Ascending aorta (tissue), 2 donors: ENCODE data around the gene RPLP2. TPM values are rescaled to one million over a fixed set of nuclear protein-coding genes. Genes with fewer than 3 reads are reported as not detected.

ENCODE experiments used
- DNase-seq, 2 donors: peaks; one replicate each; pipeline ENCODE4 v3.0.0-alpha.2; 2019; ENCODE audit warnings: low spot score in 2 of 2
- H3K27ac ChIP-seq, 2 donors: fragments of 200-600 bp; sonication (generic); one replicate each; pipeline ENCODE4 v1.5.1; 2016 to 2017; ENCODE audit warnings: mild to moderate bottlenecking in 1 of 2
- H3K27me3 ChIP-seq: fragments of 200-600 bp; sonication (generic); one replicate; pipeline ENCODE4 v1.5.1; 2017
- H3K36me3 ChIP-seq, 2 donors: fragments of 200-600 bp; sonication (generic); one replicate each; pipeline ENCODE4 v1.5.1; 2016
- H3K4me1 ChIP-seq, 2 donors: fragments of 200-600 bp; sonication (generic); one replicate each; pipeline ENCODE4 v1.5.1; 2016 to 2017; ENCODE audit warnings: mild to moderate bottlenecking in 1 of 2
- H3K4me3 ChIP-seq, 2 donors: fragments of 200-600 bp; sonication (generic); one replicate each; pipeline ENCODE4 v1.5.1; 2016 to 2017; ENCODE audit warnings: mild to moderate bottlenecking in 1 of 2
- H3K9me3 ChIP-seq, 2 donors: fragments of 200-600 bp; sonication (generic); one replicate each; pipeline ENCODE4 v1.5.1; 2016
- CTCF ChIP-seq, 3 experiments: fragments of 200-600 bp in 2 of 3; fragments of 450-650 bp in 1 of 3; sonication (generic) in 2 of 3; IDR thresholded peaks; one replicate each; pipeline ENCODE4 v1.5.1; 2016 to 2019; ENCODE audit warnings: antibody characterized with exemption in 3 of 3, mild to moderate bottlenecking in 1 of 3, moderate library complexity in 1 of 3
- intact Hi-C: fragments of 100-400 bp; cut with DNase I; formaldehyde crosslinking; loops from one replicate; pipeline ENCODE4 v1.15.1; 2023
- total RNA-seq: library from RNA; depleted of rRNA; stranded (reverse); fragments of >200 nt; gene quantifications from one replicate; pipeline ENCODE4 v1.1.0, GENCODE V29; 2016

Gene RPLP2
- total RNA-seq, 1 donor from 2014 or later, result 897 TPM

DNA sequence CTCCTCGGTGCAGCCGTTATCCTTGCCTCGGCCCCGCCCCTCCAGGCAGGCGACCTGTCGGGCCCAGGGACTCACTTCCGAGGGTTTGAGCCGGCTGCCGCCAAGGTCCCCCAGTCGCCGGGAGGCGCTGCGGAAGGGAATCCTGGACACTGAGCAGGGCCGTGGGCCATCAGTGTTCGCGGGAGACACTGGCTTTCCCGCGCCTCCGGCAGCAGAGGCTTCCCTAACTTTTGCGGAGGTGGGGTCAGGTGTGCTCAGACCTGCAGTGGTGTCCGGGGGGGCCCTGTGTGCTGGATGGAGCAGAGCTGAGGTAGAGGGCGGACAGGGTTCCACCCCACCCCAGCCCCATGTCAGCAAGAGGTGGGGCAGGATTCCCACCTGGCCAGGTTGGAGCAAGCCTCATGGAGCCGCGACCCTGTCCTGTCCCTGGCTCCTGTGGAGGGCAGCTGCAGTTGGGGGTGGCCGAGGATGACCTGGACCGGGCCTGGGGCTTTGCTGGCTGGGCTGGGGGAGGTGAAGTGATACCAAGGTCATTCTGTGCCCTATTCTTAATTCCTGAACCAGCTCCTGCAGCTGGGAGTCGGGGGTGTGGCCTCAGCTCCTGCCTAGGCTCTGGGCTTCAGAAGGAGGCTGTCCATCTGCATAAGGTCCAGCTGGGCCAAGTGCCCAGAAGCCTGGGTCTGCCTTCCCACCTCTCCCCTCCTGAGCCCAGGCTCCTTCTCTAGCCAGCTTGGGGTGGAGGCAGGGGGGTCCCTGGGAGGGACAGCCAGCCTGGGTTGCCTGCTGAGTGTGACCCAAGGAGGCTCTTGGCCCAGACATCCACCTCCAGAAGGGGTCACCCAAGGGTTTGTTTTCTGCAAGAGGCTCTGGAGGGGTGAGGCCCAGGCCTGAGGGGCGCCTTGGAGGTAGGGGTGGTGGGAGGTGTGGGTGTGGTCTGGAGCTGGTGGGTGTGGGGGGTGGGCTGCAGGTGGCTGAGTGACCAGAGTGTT lies 41.3 kb downstream of the RPLP2 start:
- Histone ChIP-seq H3K4me3 (peak overlapping the region in 1 of 2 donors; percentile 71), H3K27me3 (no peaks in the 10 kb centered on the region), H3K27ac (no peak overlapping the region), H3K4me1 (peaks cover 12 to 22% of the 10 kb centered on the region in 2 donors), H3K9me3 (no peaks in the 10 kb centered on the region), H3K36me3 (no peaks in the 10 kb centered on the region)
- DNase-seq, result no peak
- intact Hi-C loops, result no loop called here
- TF ChIP-seq CTCF (IDR thresholded peaks at IDR 0.05), result no peak

- Histone ChIP-seq H3K36me3 (no peaks in the 10 kb centered on the region), H3K27ac (peak overlapping the region in 1 of 2 donors; percentile 9), H3K9me3 (no peaks in the 10 kb centered on the region), H3K4me3 (no peak overlapping the region), H3K4me1 (peaks cover 12 to 18% of the 10 kb centered on the region in 2 donors), H3K27me3 (no peaks in the 10 kb centered on the region)
- no peak for DNase-seq
- intact Hi-C loops, result no loop called here
- TF ChIP-seq CTCF (IDR thresholded peaks at IDR 0.05), result no peak
Observed at GRCh38 chr11:852762-853161, 43.0 kb downstream of the RPLP2 start.

- DNase-seq, result no peak
- H3K9me3 ChIP-seq, result no peaks in the 10 kb centered on the region
- no peaks in the 10 kb centered on the region for H3K27me3 ChIP-seq
- no peaks in the 10 kb centered on the region for H3K36me3 ChIP-seq
- no peak for TF ChIP-seq CTCF (IDR thresholded peaks at IDR 0.05)
- no peak overlapping the region for H3K4me3 ChIP-seq
- H3K4me1 ChIP-seq, result peaks cover 2 to 8% of the 10 kb centered on the region in 2 donors
- H3K27ac ChIP-seq, result peak overlapping the region in 1 of 2 donors; percentile 9
- intact Hi-C loops, result no loop called here
Observed at GRCh38 chr11:853682-854448, 44.1 kb downstream of the RPLP2 start.

GRCh38 chr11:854601-855329 lies 45.0 kb downstream of the RPLP2 start:
- Histone ChIP-seq H3K27me3 (no peaks in the 10 kb centered on the region), H3K36me3 (no peaks in the 10 kb centered on the region), H3K4me1 (peaks cover 0 to 7% of the 10 kb centered on the region in 2 donors), H3K27ac (no peak overlapping the region), H3K9me3 (no peaks in the 10 kb centered on the region), H3K4me3 (no peak overlapping the region)
- no peak for DNase-seq
- intact Hi-C loops, result no loop called here
- no peak for TF ChIP-seq CTCF (IDR thresholded peaks at IDR 0.05)

- H3K27ac ChIP-seq, result no peak overlapping the region
- H3K4me3 ChIP-seq, result no peak overlapping the region
- intact Hi-C loops, result no loop called here
- no peaks in the 10 kb centered on the region for H3K27me3 ChIP-seq
- no peak for TF ChIP-seq CTCF (IDR thresholded peaks at IDR 0.05)
- H3K9me3 ChIP-seq, result no peaks in the 10 kb centered on the region
- no peaks in the 10 kb centered on the region for H3K36me3 ChIP-seq
- DNase-seq, result no peak
- H3K4me1 ChIP-seq, result peaks cover 0 to 6% of the 10 kb centered on the region in 2 donors
Observed at GRCh38 chr11:855330-855674, 45.5 kb downstream of the RPLP2 start.
